ENCODE data around the gene PPFIA1. TPM values are rescaled to one million over a fixed set of nuclear protein-coding genes. Genes with fewer than 3 reads are reported as not detected.
"Not testable (repeated sequence)": the region's sequence is repeated elsewhere in the genome, so short reads cannot be mapped to it uniquely, and the experiment has no call there.

The PPFIA1 gene
- total RNA-seq, 1 donor from 2014 or later = 45.3 TPM

GRCh38 chr11:70289582-70289981, 19.1 kb downstream of the PPFIA1 start:
- Histone ChIP-seq H3K9me3 (replicated peaks) (no peaks in the 10 kb centered on the region), H3K4me3 (no peak overlapping the region), H3K27me3 (ENCODE audit: low read depth) (no peaks in the 10 kb centered on the region), H3K36me3 (peaks cover 52% of the 10 kb centered on the region), H3K4me1 (no peaks in the 10 kb centered on the region), H3K27ac (replicated peaks) (no peak overlapping the region)
- DNase-seq = no peak
- TF ChIP-seq CTCF (IDR thresholded peaks at IDR 0.05; ENCODE audit: borderline replicate concordance) = no peak
- intact Hi-C loops (cut with micrococcal nuclease) = no loop called here

GRCh38 chr11:70290361-70291065, 20.0 kb downstream of the PPFIA1 start:
- H3K4me3 ChIP-seq = no peak overlapping the region
- no peaks in the 10 kb centered on the region for H3K4me1 ChIP-seq
- no peaks in the 10 kb centered on the region for H3K9me3 ChIP-seq (replicated peaks)
- no peaks in the 10 kb centered on the region for H3K27me3 ChIP-seq (ENCODE audit: low read depth)
- H3K27ac ChIP-seq (replicated peaks) = no peak overlapping the region
- DNase-seq = no peak
- intact Hi-C loops (cut with micrococcal nuclease) = no loop called here
- peaks cover 42% of the 10 kb centered on the region for H3K36me3 ChIP-seq
- TF ChIP-seq CTCF (IDR thresholded peaks at IDR 0.05; ENCODE audit: borderline replicate concordance) = no peak

- DNase-seq = no peak
- Histone ChIP-seq H3K27me3 (ENCODE audit: low read depth) (no peaks in the 10 kb centered on the region), H3K4me3 (no peak overlapping the region), H3K4me1 (no peaks in the 10 kb centered on the region), H3K9me3 (replicated peaks) (no peaks in the 10 kb centered on the region), H3K27ac (replicated peaks) (no peak overlapping the region), H3K36me3 (peaks cover 26% of the 10 kb centered on the region)
- intact Hi-C loops (cut with micrococcal nuclease) = no loop called here
- TF ChIP-seq CTCF (IDR thresholded peaks at IDR 0.05; ENCODE audit: borderline replicate concordance) = no peak
These were observed 21.7 kb downstream of the PPFIA1 start for GRCh38 chr11:70292166-70292565.

- no peak for TF ChIP-seq CTCF (IDR thresholded peaks at IDR 0.05; ENCODE audit: borderline replicate concordance)
- Histone ChIP-seq H3K27me3 (ENCODE audit: low read depth) (no peaks in the 10 kb centered on the region), H3K4me1 (no peaks in the 10 kb centered on the region), H3K4me3 (no peak overlapping the region), H3K36me3 (peaks cover 19% of the 10 kb centered on the region), H3K27ac (replicated peaks) (no peak overlapping the region), H3K9me3 (replicated peaks) (no peaks in the 10 kb centered on the region)
- DNase-seq = no peak
- intact Hi-C loops (cut with micrococcal nuclease) = no loop called here
These were observed 22.4 kb downstream of the PPFIA1 start for GRCh38 chr11:70292863-70293262.

- H3K4me1 ChIP-seq; H3K4me3 ChIP-seq; H3K9me3 ChIP-seq (replicated peaks); H3K27me3 ChIP-seq (ENCODE audit: low read depth); H3K27ac ChIP-seq (replicated peaks); DNase-seq; intact Hi-C loops (cut with micrococcal nuclease): not testable (repeated sequence)
- H3K36me3 ChIP-seq = peaks cover 29% of the 10 kb centered on the region
These were observed 24.7 kb downstream of the PPFIA1 start for GRCh38 chr11:70295166-70295565.

GRCh38 chr11:70296681-70297080, 26.2 kb downstream of the PPFIA1 start:
- Histone ChIP-seq H3K36me3 (peaks cover 29% of the 10 kb centered on the region), H3K27ac (replicated peaks) (no peak overlapping the region), H3K4me1 (peaks cover 1% of the 10 kb centered on the region), H3K4me3 (no peak overlapping the region), H3K27me3 (ENCODE audit: low read depth) (no peaks in the 10 kb centered on the region), H3K9me3 (replicated peaks) (no peaks in the 10 kb centered on the region)
- no peak for TF ChIP-seq CTCF (IDR thresholded peaks at IDR 0.05; ENCODE audit: borderline replicate concordance)
- no peak for DNase-seq
- intact Hi-C loops (cut with micrococcal nuclease) = no loop called here
